HepG2 (cell line): Measurements from ENCODE around the gene CDK10. TPM values are rescaled to one million over a fixed set of nuclear protein-coding genes. Genes with fewer than 3 reads are reported as not detected.

Experiments used
- CREB3 ChIP-seq: sonication (generic); formaldehyde crosslinking; IDR thresholded peaks from 2 replicates; pipeline ENCODE4 v1.5.0; 2020; ENCODE audit warnings: missing genetic modification reagents
- GTF3A ChIP-seq: sonication (generic); formaldehyde crosslinking; conservative IDR thresholded peaks from 2 replicates; pipeline ENCODE4 v1.4.0; 2020; ENCODE audit warnings: mild to moderate bottlenecking, missing genetic modification reagents
- NFAT5 ChIP-seq: sonication (generic); formaldehyde crosslinking; IDR thresholded peaks from 2 replicates; pipeline ENCODE4 v1.4.0; 2020; ENCODE audit warnings: missing genetic modification reagents
- NONO ChIP-seq, 2 experiments: fragments of 450-650 bp in 1 of 2; sonication (generic) in 1 of 2; formaldehyde crosslinking in 1 of 2; IDR thresholded peaks in 1 of 2; conservative IDR thresholded peaks in 1 of 2; 2 replicates each; pipeline versions ENCODE4 v1.6.1 to v1.8.0; 2017 to 2022; ENCODE audit warnings: mild to moderate bottlenecking in 1 of 2, missing genetic modification reagents in 1 of 2, moderate library complexity in 1 of 2
- PITX1 ChIP-seq: sonication (generic); formaldehyde crosslinking; IDR thresholded peaks from 2 replicates; pipeline ENCODE4 v1.5.1; 2020; ENCODE audit warnings: mild to moderate bottlenecking, missing genetic modification reagents
- SMC3 ChIP-seq: IDR thresholded peaks from 2 replicates; pipeline ENCODE4 v1.6.1; 2011; ENCODE audit warnings: low read length, improper control_type of control experiment
- THAP8 ChIP-seq: sonication (generic); formaldehyde crosslinking; IDR thresholded peaks from 2 replicates; pipeline ENCODE4 v1.5.1; 2020; ENCODE audit warnings: missing genetic modification reagents, mild to moderate bottlenecking, borderline replicate concordance
- YY1 ChIP-seq: IDR thresholded peaks from 2 replicates; pipeline ENCODE4 v1.6.1; 2011; ENCODE audit warnings: low read length, low read depth, moderate library complexity, mild to moderate bottlenecking; ENCODE audit not compliant: insufficient read depth, insufficient replicate concordance
- ZNF230 ChIP-seq: sonication (generic); formaldehyde crosslinking; IDR thresholded peaks from 2 replicates; pipeline ENCODE4 v1.4.0; 2020; ENCODE audit warnings: mild to moderate bottlenecking, missing genetic modification reagents
- ZNF407 ChIP-seq: sonication (generic); formaldehyde crosslinking; IDR thresholded peaks from one replicate; pipeline ENCODE4 v1.5.1; 2020; ENCODE audit warnings: mild to moderate bottlenecking, missing genetic modification reagents; ENCODE audit errors: not compliant biosample characterization
- ZNF441 ChIP-seq: sonication (generic); formaldehyde crosslinking; IDR thresholded peaks from 2 replicates; pipeline ENCODE4 v1.7.0; 2021; ENCODE audit warnings: missing genetic modification reagents, borderline replicate concordance
- polyA plus RNA-seq, 8 experiments: library from polyadenylated mRNA; depleted of rRNA in 3 of 8; stranded (reverse) in 7 of 8; unstranded in 1 of 8; fragments of >200 nt; fragmentation: Illumina TruSeq in 4 of 8; extraction: Trizol in 4 of 8; gene quantifications; 2 replicates each; pipeline versions ENCODE4 v1.2.1 to v1.2.3, GENCODE V29; 2011 to 2016; ENCODE audit warnings: low read depth in 4 of 8, missing spikeins in 1 of 8, mixed read lengths in 1 of 8; ENCODE audit not compliant: insufficient read depth in 1 of 8
- total RNA-seq, 5 experiments: library from RNA; depleted of rRNA; stranded (reverse); fragments of >200 nt; fragmentation: Illumina TruSeq; extraction: Trizol; gene quantifications; 2 replicates each; pipeline ENCODE4 v1.2.3, GENCODE V29; 2016; ENCODE audit warnings: low read depth in 1 of 5

Gene CDK10
- total and polyA plus RNA-seq, 2 of the 13 experiments (the other 11 are each of a cell fraction or from before 2014, with no cell fraction given): 2.5 to 3.9 TPM

- no peak for TF ChIP-seq SMC3
- TF ChIP-seq NFAT5 (CRISPR knock-in tag): no peak
- TF ChIP-seq PITX1: no peak
- no peak for TF ChIP-seq GTF3A
- no peak for TF ChIP-seq ZNF441 (CRISPR knock-in tag)
- TF ChIP-seq THAP8 (CRISPR knock-in tag): no peak
- TF ChIP-seq YY1: no peak
- TF ChIP-seq ZNF230 (CRISPR knock-in tag): 0 out of 2 replicates have a peak, but pooled peaks have one; percentile 0
- peak; percentile 11 for TF ChIP-seq ZNF407 (CRISPR knock-in tag)
- TF ChIP-seq CREB3 (CRISPR knock-in tag): no peak
- TF ChIP-seq NONO (IDR thresholded peaks at IDR 0.05): no peak
- 0 out of 2 replicates have a peak, but pooled peaks have one; percentile 9 for TF ChIP-seq NONO (CRISPR knock-in tag; conservative IDR thresholded peaks at IDR 0.05)
Observed at GRCh38 chr16:89695875-89696669, 9.6 kb downstream of the CDK10 start (continued).
